Chondrocyte (in vitro differentiated cells): ENCODE measurements around the gene TBX1. TPM values are rescaled to one million over a fixed set of nuclear protein-coding genes. Genes with fewer than 3 reads are reported as not detected.
"Not testable (repeated sequence)": the region's sequence is repeated elsewhere in the genome, so short reads cannot be mapped to it uniquely, and the experiment has no call there.

ENCODE experiments used
- DNase-seq: peaks from one replicate; pipeline ENCODE4 v3.0.0; 2021; ENCODE audit warnings: mixed read lengths, low spot score
- H3K27ac Mint-ChIP-seq: one replicate; pipeline ENCODE4 v1.8.0; 2021; ENCODE audit warnings: mild to moderate bottlenecking, moderate library complexity, mixed read lengths; ENCODE audit not compliant: unreplicated experiment
- H3K27me3 Mint-ChIP-seq: 2 replicates; pipeline ENCODE4 v1.8.0; 2021; ENCODE audit warnings: low read depth, mixed read lengths
- H3K36me3 Mint-ChIP-seq: 2 replicates; pipeline ENCODE4 v1.8.0; 2021; ENCODE audit warnings: low read depth, mixed read lengths
- H3K4me1 Mint-ChIP-seq: 2 replicates; pipeline ENCODE4 v1.8.0; 2021; ENCODE audit warnings: low read depth, mild to moderate bottlenecking, mixed read lengths
- H3K4me3 Mint-ChIP-seq: one replicate; pipeline ENCODE4 v1.8.0; 2021; ENCODE audit warnings: mild to moderate bottlenecking, moderate library complexity, mixed read lengths; ENCODE audit not compliant: unreplicated experiment
- H3K9me3 Mint-ChIP-seq: 2 replicates; pipeline ENCODE4 v1.8.0; 2021; ENCODE audit warnings: low read depth, mixed read lengths
- total RNA-seq: library from RNA; stranded (reverse); gene quantifications from 3 replicates; pipeline ENCODE4 v1.2.1, GENCODE V29; 2021
- TF ChIP-seq, protein P1 (sequence below): fragments of 200-600 bp; sonication (generic); IDR thresholded peaks from 2 replicates; pipeline ENCODE4 v1.5.0; 2021; ENCODE audit warnings: antibody characterized with exemption, mild to moderate bottlenecking, moderate library complexity

Gene TBX1
- total RNA-seq, 1 donor from 2014 or later = not detected

- no peaks in the 10 kb centered on the region for H3K4me1 Mint-ChIP-seq
- H3K27ac Mint-ChIP-seq = no peak overlapping the region
- H3K4me3 Mint-ChIP-seq = no peak overlapping the region
- TF ChIP-seq, protein P1, sequence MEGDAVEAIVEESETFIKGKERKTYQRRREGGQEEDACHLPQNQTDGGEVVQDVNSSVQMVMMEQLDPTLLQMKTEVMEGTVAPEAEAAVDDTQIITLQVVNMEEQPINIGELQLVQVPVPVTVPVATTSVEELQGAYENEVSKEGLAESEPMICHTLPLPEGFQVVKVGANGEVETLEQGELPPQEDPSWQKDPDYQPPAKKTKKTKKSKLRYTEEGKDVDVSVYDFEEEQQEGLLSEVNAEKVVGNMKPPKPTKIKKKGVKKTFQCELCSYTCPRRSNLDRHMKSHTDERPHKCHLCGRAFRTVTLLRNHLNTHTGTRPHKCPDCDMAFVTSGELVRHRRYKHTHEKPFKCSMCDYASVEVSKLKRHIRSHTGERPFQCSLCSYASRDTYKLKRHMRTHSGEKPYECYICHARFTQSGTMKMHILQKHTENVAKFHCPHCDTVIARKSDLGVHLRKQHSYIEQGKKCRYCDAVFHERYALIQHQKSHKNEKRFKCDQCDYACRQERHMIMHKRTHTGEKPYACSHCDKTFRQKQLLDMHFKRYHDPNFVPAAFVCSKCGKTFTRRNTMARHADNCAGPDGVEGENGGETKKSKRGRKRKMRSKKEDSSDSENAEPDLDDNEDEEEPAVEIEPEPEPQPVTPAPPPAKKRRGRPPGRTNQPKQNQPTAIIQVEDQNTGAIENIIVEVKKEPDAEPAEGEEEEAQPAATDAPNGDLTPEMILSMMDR = no peak
- H3K9me3 Mint-ChIP-seq = peaks cover 32% of the 10 kb centered on the region
- peaks cover 16% of the 10 kb centered on the region for H3K36me3 Mint-ChIP-seq
- peak; percentile 87 for DNase-seq
- H3K27me3 Mint-ChIP-seq = no peaks in the 10 kb centered on the region
Observed at GRCh38 chr22:19789406-19789805, 28.8 kb downstream of the TBX1 start.

GRCh38 chr22:19789828-19790227 lies 29.2 kb downstream of the TBX1 start:
- peaks cover 32% of the 10 kb centered on the region for H3K9me3 Mint-ChIP-seq
- TF ChIP-seq, protein P1 = no peak
- H3K27me3 Mint-ChIP-seq = no peaks in the 10 kb centered on the region
- no peaks in the 10 kb centered on the region for H3K4me1 Mint-ChIP-seq
- H3K4me3 Mint-ChIP-seq = no peak overlapping the region
- no peak overlapping the region for H3K27ac Mint-ChIP-seq
- peaks cover 16% of the 10 kb centered on the region for H3K36me3 Mint-ChIP-seq
- no peak for DNase-seq

GRCh38 chr22:19791243-19791642 lies 30.7 kb downstream of the TBX1 start:
- Mint-ChIP-seq H3K27me3 (no peaks in the 10 kb centered on the region), H3K4me3 (no peak overlapping the region), H3K4me1 (no peaks in the 10 kb centered on the region), H3K27ac (no peak overlapping the region), H3K9me3 (peaks cover 32% of the 10 kb centered on the region), H3K36me3 (peaks cover 16% of the 10 kb centered on the region)
- TF ChIP-seq, protein P1 = no peak
- peak; percentile 8 for DNase-seq

- H3K4me1 Mint-ChIP-seq = no peaks in the 10 kb centered on the region
- H3K27ac Mint-ChIP-seq = no peak overlapping the region
- no peak overlapping the region for H3K4me3 Mint-ChIP-seq
- no peak for DNase-seq
- H3K27me3 Mint-ChIP-seq = no peaks in the 10 kb centered on the region
- peaks cover 16% of the 10 kb centered on the region for H3K36me3 Mint-ChIP-seq
- peaks cover 32% of the 10 kb centered on the region for H3K9me3 Mint-ChIP-seq
- TF ChIP-seq, protein P1 = no peak
Observed at GRCh38 chr22:19791894-19792293, 31.3 kb downstream of the TBX1 start.

DNA sequence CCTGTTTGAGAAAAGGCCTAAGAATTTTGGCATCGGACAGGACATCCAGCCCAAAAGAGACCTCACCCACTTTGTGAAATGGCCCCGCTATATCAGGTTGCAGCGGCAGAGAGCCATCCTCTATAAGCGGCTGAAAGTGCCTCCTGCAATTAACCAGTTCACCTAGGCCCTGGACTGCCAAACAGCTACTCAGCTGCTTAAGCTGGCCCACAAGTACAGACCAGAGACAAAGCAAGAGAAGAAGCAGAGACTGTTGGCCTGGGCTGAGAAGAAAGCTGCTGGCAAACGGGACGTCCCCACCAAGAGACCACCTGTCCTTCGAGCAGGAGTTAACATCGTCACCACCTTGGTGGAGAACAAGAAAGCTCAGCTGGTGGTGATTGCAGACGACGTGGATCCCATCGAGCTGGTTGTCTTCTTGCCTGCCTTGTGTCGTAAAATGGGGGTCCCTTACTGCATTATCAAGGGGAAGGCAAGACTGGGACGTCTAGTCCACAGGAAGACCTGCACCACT lies 31.9 kb downstream of the TBX1 start:
- peak; percentile 28 for DNase-seq
- H3K4me3 Mint-ChIP-seq, H3K27me3 Mint-ChIP-seq, H3K27ac Mint-ChIP-seq, H3K4me1 Mint-ChIP-seq: not testable (repeated sequence)
- peaks cover 14% of the 10 kb centered on the region for H3K36me3 Mint-ChIP-seq
- peaks cover 32% of the 10 kb centered on the region for H3K9me3 Mint-ChIP-seq

- Mint-ChIP-seq H3K4me1 (no peaks in the 10 kb centered on the region), H3K27ac (no peak overlapping the region), H3K9me3 (peaks cover 32% of the 10 kb centered on the region), H3K36me3 (peaks cover 14% of the 10 kb centered on the region), H3K27me3 (no peaks in the 10 kb centered on the region), H3K4me3 (no peak overlapping the region)
- TF ChIP-seq, protein P1 = no peak
- DNase-seq = no peak
Observed at GRCh38 chr22:19793161-19793560, 32.6 kb downstream of the TBX1 start.
